Measurements from ENCODE around the gene CORO7.

Gene CORO7

GRCh38 chr16:4386951-4387565, 29.3 kb downstream of the CORO7 start:
- Histone ChIP-seq H3K9me3 (ENCODE audit: control insufficient read depth in 1 of 2, low read length in 2 of 2) (no peaks in the 10 kb centered on the region), H3K27me3 (ENCODE audit: low read depth, low read length) (no peaks in the 10 kb centered on the region), H3K4me3 (ENCODE audit: low read depth in 1 of 2, low read length in 2 of 2) (no peak overlapping the region), H3K36me3 (ENCODE audit: control insufficient read depth in 1 of 2, insufficient read depth in 2 of 2, low read length in 2 of 2) (peaks cover 7 to 48% of the 10 kb centered on the region in 2 donors), H3K4me1 (ENCODE audit: control insufficient read depth in 1 of 2, insufficient read depth in 2 of 2, low read length in 2 of 2) (peaks cover 0 to 4% of the 10 kb centered on the region in 2 donors), H3K27ac (ENCODE audit: low read length) (peak overlapping the region; percentile 16)

DNA sequence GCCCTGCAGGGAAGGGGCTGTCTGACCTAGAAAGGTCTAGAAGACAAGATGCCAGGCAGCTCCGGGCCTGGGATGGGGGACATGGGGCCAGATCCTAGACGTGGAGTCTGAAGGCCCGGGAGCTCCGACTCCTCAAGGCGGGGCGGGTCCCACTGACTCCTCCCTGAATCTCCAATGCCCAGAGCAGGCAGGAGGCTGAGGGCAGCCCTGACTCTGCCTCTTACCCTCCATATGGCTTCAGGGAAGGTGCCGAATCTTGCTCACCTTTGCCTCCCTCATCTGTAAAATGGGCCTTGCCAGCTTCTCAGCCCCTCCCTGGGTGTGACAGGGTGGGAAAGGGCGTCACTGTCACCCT, 30.0 kb downstream of the CORO7 start:
- Histone ChIP-seq H3K9me3 (ENCODE audit: control insufficient read depth in 1 of 2, low read length in 2 of 2) (no peaks in the 10 kb centered on the region), H3K27me3 (ENCODE audit: low read depth, low read length) (no peaks in the 10 kb centered on the region), H3K36me3 (ENCODE audit: control insufficient read depth in 1 of 2, insufficient read depth in 2 of 2, low read length in 2 of 2) (peaks cover 7 to 49% of the 10 kb centered on the region in 2 donors), H3K4me1 (ENCODE audit: control insufficient read depth in 1 of 2, insufficient read depth in 2 of 2, low read length in 2 of 2) (no peaks in the 10 kb centered on the region), H3K27ac (ENCODE audit: low read length) (peak overlapping the region; percentile 16), H3K4me3 (ENCODE audit: low read depth in 1 of 2, low read length in 2 of 2) (no peak overlapping the region)

DNA sequence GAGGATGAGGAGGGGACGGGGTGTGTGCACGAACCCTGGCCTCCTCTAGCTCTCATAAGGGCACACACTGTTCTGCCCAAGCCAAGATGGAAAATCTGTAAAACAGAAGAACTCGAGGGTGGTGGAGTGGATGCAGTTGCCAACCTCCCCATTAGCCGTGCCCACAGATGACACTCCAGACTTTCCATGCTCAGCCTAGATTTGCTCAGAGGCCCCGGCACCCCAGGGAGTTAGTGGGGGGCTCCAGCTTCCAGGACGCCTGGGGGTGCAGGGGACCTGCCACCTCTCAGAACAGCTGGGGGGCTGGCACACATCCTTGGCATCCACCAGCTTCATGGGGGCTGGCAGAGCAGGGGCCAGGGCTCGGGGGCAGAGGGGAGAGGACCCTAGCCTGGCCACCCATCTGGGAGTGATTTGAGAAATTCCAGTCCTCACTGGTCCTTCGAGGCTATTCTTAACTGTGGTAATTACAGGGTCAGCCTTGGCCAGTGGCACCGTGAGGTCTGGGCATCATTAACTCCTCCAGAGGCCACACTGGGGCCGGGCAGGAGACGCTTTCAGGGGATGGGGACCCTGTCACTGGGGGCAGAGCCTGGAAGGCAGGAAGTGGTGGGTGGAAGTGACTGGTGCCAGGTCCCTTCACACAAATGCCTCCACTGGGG, 30.5 kb downstream of the CORO7 start:
- H3K4me3 ChIP-seq (ENCODE audit: low read depth in 1 of 2, low read length in 2 of 2) = no peak overlapping the region
- H3K27me3 ChIP-seq (ENCODE audit: low read depth, low read length) = no peaks in the 10 kb centered on the region
- H3K36me3 ChIP-seq (ENCODE audit: control insufficient read depth in 1 of 2, insufficient read depth in 2 of 2, low read length in 2 of 2) = peaks cover 7 to 54% of the 10 kb centered on the region in 2 donors
- H3K9me3 ChIP-seq (ENCODE audit: control insufficient read depth in 1 of 2, low read length in 2 of 2) = no peaks in the 10 kb centered on the region
- no peak overlapping the region for H3K27ac ChIP-seq (ENCODE audit: low read length)
- no peaks in the 10 kb centered on the region for H3K4me1 ChIP-seq (ENCODE audit: control insufficient read depth in 1 of 2, insufficient read depth in 2 of 2, low read length in 2 of 2)

DNA sequence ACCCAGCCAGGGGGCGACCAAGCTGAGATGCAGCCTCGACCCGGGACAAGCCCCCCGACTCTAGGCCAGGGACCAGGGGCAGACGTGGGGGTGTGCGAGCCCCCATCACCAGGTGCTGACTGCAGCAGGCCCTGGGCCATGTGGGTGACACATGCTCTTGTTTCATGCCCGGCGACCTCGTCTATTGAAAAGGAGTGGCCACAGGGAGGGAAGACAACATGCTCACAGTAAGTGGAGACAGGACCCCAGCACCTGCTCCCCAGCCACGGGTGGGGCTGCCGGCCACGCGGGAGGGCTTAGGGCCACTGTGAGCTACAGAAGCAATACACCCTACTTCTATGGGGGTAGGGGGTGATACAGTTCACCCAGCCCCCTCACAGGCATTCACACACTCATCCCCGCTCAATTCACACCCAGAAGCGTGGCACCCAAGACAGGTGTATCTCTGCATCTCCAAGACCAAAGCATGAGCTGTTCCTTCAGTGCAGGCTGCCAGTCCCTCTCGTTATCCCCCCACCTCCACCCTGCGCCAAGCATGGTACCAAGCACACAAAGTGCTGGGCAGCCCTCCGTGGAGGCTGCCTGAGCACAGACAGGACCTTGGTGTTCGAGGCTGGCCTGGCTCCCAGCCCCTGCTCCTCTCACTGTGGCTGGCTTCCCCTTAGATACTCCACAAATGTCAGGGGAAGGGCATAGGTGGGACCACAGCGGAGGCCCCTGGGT, 31.2 kb downstream of the CORO7 start:
- Histone ChIP-seq H3K4me1 (ENCODE audit: control insufficient read depth in 1 of 2, insufficient read depth in 2 of 2, low read length in 2 of 2) (peaks cover 0 to 4% of the 10 kb centered on the region in 2 donors), H3K36me3 (ENCODE audit: control insufficient read depth in 1 of 2, insufficient read depth in 2 of 2, low read length in 2 of 2) (peaks cover 7 to 60% of the 10 kb centered on the region in 2 donors), H3K27me3 (ENCODE audit: low read depth, low read length) (no peaks in the 10 kb centered on the region), H3K9me3 (ENCODE audit: control insufficient read depth in 1 of 2, low read length in 2 of 2) (no peaks in the 10 kb centered on the region), H3K27ac (ENCODE audit: low read length) (no peak overlapping the region), H3K4me3 (ENCODE audit: low read depth in 1 of 2, low read length in 2 of 2) (no peak overlapping the region)

- Histone ChIP-seq H3K27me3 (ENCODE audit: low read depth, low read length) (no peaks in the 10 kb centered on the region), H3K4me3 (ENCODE audit: low read depth in 1 of 2, low read length in 2 of 2) (no peak overlapping the region), H3K4me1 (ENCODE audit: control insufficient read depth in 1 of 2, insufficient read depth in 2 of 2, low read length in 2 of 2) (peaks cover 0 to 7% of the 10 kb centered on the region in 2 donors), H3K9me3 (ENCODE audit: control insufficient read depth in 1 of 2, low read length in 2 of 2) (no peaks in the 10 kb centered on the region), H3K27ac (ENCODE audit: low read length) (no peak overlapping the region), H3K36me3 (ENCODE audit: control insufficient read depth in 1 of 2, insufficient read depth in 2 of 2, low read length in 2 of 2) (peaks cover 4 to 56% of the 10 kb centered on the region in 2 donors)
Observed at GRCh38 chr16:4384509-4384942, 31.9 kb downstream of the CORO7 start.

DNA sequence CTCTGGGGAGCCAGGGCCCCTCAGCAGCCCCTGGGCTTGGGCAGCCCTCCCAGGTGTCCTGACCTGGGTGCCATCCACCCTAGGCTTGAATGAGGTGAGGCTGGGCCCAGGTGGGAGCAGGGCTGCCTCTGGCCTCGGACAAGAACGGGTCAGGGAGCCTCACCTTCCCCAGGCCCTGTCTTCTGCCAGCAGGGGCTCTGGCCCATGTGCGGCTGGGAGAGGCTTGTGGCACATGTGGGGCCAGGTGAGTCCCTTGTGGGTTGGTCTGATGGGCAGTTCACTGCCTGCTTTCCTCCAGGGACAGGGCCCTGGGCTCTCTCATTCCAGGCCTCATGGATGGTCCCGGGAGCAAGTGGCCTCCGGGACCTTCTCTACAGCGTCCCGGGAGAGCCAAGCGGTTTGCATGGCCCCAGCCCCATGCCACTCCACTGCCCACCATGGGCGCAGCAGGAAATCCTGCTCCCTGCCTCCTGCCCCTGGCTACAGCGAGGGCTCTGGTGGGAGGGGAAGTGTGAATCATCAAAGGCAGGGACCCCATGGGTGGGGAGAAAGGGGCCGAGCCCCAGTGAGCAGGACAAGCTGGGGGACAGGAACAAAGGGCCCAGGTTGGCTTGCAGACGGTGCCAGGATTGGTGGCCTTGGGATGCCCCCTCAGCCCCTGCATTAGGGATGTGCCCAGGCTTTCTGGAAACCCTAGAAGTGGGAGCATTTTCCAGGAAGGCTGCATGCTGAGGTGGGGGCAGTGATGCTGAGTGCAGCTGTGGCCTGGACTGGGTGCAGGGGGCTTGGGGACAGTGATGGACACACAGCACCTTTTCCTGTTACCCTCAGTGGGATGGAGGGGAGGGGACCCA, 32.6 kb downstream of the CORO7 start:
- H3K4me1 ChIP-seq (ENCODE audit: control insufficient read depth in 1 of 2, insufficient read depth in 2 of 2, low read length in 2 of 2) = peaks cover 0 to 7% of the 10 kb centered on the region in 2 donors
- no peak overlapping the region for H3K4me3 ChIP-seq (ENCODE audit: low read depth in 1 of 2, low read length in 2 of 2)
- H3K9me3 ChIP-seq (ENCODE audit: control insufficient read depth in 1 of 2, low read length in 2 of 2) = no peaks in the 10 kb centered on the region
- no peaks in the 10 kb centered on the region for H3K27me3 ChIP-seq (ENCODE audit: low read depth, low read length)
- peaks cover 4 to 53% of the 10 kb centered on the region in 2 donors for H3K36me3 ChIP-seq (ENCODE audit: control insufficient read depth in 1 of 2, insufficient read depth in 2 of 2, low read length in 2 of 2)
- no peak overlapping the region for H3K27ac ChIP-seq (ENCODE audit: low read length)

- H3K27me3 ChIP-seq (ENCODE audit: low read depth, low read length) = no peaks in the 10 kb centered on the region
- H3K27ac ChIP-seq (ENCODE audit: low read length) = no peak overlapping the region
- H3K36me3 ChIP-seq (ENCODE audit: control insufficient read depth in 1 of 2, insufficient read depth in 2 of 2, low read length in 2 of 2) = peaks cover 4 to 44% of the 10 kb centered on the region in 2 donors
- H3K4me1 ChIP-seq (ENCODE audit: control insufficient read depth in 1 of 2, insufficient read depth in 2 of 2, low read length in 2 of 2) = peaks cover 0 to 7% of the 10 kb centered on the region in 2 donors
- H3K4me3 ChIP-seq (ENCODE audit: low read depth in 1 of 2, low read length in 2 of 2) = no peak overlapping the region
- no peaks in the 10 kb centered on the region for H3K9me3 ChIP-seq (ENCODE audit: control insufficient read depth in 1 of 2, low read length in 2 of 2)
Observed at GRCh38 chr16:4382795-4383357, 33.5 kb downstream of the CORO7 start.

- peaks cover 0 to 13% of the 10 kb centered on the region in 2 donors for H3K4me1 ChIP-seq (ENCODE audit: control insufficient read depth in 1 of 2, insufficient read depth in 2 of 2, low read length in 2 of 2)
- no peaks in the 10 kb centered on the region for H3K27me3 ChIP-seq (ENCODE audit: low read depth, low read length)
- no peak overlapping the region for H3K4me3 ChIP-seq (ENCODE audit: low read depth in 1 of 2, low read length in 2 of 2)
- H3K27ac ChIP-seq (ENCODE audit: low read length) = no peak overlapping the region
- H3K9me3 ChIP-seq (ENCODE audit: control insufficient read depth in 1 of 2, low read length in 2 of 2) = no peaks in the 10 kb centered on the region
- H3K36me3 ChIP-seq (ENCODE audit: control insufficient read depth in 1 of 2, insufficient read depth in 2 of 2, low read length in 2 of 2) = peaks cover 3 to 40% of the 10 kb centered on the region in 2 donors
Observed at GRCh38 chr16:4381935-4382794, 34.2 kb downstream of the CORO7 start.

DNA sequence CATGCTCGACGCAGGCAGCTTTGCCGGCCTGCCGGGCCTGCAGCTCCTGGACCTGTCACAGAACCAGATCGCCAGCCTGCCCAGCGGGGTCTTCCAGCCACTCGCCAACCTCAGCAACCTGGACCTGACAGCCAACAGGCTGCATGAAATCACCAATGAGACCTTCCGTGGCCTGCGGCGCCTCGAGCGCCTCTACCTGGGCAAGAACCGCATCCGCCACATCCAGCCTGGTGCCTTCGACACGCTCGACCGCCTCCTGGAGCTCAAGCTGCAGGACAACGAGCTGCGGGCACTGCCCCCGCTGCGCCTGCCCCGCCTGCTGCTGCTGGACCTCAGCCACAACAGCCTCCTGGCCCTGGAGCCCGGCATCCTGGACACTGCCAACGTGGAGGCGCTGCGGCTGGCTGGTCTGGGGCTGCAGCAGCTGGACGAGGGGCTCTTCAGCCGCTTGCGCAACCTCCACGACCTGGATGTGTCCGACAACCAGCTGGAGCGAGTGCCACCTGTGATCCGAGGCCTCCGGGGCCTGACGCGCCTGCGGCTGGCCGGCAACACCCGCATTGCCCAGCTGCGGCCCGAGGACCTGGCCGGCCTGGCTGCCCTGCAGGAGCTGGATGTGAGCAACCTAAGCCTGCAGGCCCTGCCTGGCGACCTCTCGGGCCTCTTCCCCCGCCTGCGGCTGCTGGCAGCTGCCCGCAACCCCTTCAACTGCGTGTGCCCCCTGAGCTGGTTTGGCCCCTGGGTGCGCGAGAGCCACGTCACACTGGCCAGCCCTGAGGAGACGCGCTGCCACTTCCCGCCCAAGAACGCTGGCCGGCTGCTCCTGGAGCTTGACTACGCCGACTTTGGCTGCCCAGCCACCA, 35.1 kb downstream of the CORO7 start:
- no peak overlapping the region for H3K27ac ChIP-seq (ENCODE audit: low read length)
- H3K36me3 ChIP-seq (ENCODE audit: control insufficient read depth in 1 of 2, insufficient read depth in 2 of 2, low read length in 2 of 2) = peaks cover 0 to 33% of the 10 kb centered on the region in 2 donors
- H3K4me1 ChIP-seq (ENCODE audit: control insufficient read depth in 1 of 2, insufficient read depth in 2 of 2, low read length in 2 of 2) = peaks cover 0 to 19% of the 10 kb centered on the region in 2 donors

More for the DNA sequence above, 35.1 kb downstream of the CORO7 start:
- Histone ChIP-seq H3K27me3 (ENCODE audit: low read depth, low read length) (no peaks in the 10 kb centered on the region), H3K9me3 (ENCODE audit: control insufficient read depth in 1 of 2, low read length in 2 of 2) (no peaks in the 10 kb centered on the region), H3K4me3 (ENCODE audit: low read depth in 1 of 2, low read length in 2 of 2) (no peak overlapping the region)
